IPS-15b (cell line): ENCODE measurements around the gene CA12.
"Not testable (repeated sequence)": the region's sequence is repeated elsewhere in the genome, so short reads cannot be mapped to it uniquely, and the experiment has no call there.

ENCODE experiments used
- H3K27me3 ChIP-seq: one replicate; pipeline ENCODE4 v1.6.1; 2013; ENCODE audit warnings: low read length; ENCODE audit not compliant: control insufficient read depth, insufficient read depth
- H3K36me3 ChIP-seq: one replicate; pipeline ENCODE4 v1.6.1; 2013; ENCODE audit warnings: low read length; ENCODE audit not compliant: control insufficient read depth, insufficient read depth
- H3K4me1 ChIP-seq: one replicate; pipeline ENCODE4 v1.6.1; 2013; ENCODE audit warnings: mild to moderate bottlenecking, low read length; ENCODE audit not compliant: control insufficient read depth, insufficient read depth
- H3K4me3 ChIP-seq: one replicate; pipeline ENCODE4 v1.5.1; 2013; ENCODE audit warnings: low read depth, low read length
- H3K9ac ChIP-seq: one replicate; pipeline ENCODE4 v1.6.1; 2013; ENCODE audit warnings: low read depth, mild to moderate bottlenecking, low read length
- H3K9me3 ChIP-seq: one replicate; pipeline ENCODE4 v1.6.1; 2013; ENCODE audit warnings: mild to moderate bottlenecking, low read length; ENCODE audit not compliant: control insufficient read depth, insufficient read depth

The CA12 gene

DNA sequence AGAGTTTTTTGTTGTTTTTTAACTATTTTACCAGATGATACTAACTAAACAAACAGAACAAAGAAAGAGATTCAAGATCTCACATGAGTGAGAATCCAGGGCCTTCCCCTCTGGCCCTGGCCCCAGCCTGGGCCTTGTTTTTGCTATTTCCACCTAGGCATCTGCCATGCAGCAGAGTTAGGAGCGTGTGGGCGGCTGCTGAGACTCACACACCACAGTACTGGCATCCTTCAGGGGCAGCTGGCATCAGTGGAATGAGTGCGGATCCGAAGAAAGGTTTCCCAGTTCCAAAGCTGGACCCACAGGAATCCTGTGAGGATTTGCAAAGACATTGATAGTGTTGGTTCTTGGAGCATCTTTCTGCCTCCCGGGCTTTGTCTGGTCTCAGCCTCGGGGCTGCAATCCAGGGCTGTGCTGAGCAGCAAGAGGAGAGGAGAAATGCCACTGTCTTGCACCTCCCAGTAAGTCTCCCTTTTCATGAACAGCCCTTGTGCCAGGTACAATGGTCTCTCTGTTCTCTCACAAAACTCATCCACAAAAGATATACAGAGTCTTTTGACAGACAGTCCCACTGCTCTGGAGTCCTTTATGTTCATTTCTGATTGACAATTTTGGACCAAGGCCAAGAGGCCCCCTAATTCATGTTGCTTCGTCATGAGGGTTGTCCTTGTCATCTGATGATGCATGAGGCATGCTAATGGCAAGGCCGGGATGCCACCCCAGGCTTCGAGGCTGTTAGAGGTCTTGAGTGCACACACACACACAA lies 57.7 kb downstream of the CA12 start:
- H3K9ac ChIP-seq, result no peak overlapping the region
- H3K9me3 ChIP-seq, result no peaks in the 10 kb centered on the region
- H3K36me3 ChIP-seq, result no peaks in the 10 kb centered on the region
- H3K4me1 ChIP-seq, result peaks cover 5% of the 10 kb centered on the region
- H3K4me3 ChIP-seq, result no peak overlapping the region
- H3K27me3 ChIP-seq, result no peaks in the 10 kb centered on the region

DNA sequence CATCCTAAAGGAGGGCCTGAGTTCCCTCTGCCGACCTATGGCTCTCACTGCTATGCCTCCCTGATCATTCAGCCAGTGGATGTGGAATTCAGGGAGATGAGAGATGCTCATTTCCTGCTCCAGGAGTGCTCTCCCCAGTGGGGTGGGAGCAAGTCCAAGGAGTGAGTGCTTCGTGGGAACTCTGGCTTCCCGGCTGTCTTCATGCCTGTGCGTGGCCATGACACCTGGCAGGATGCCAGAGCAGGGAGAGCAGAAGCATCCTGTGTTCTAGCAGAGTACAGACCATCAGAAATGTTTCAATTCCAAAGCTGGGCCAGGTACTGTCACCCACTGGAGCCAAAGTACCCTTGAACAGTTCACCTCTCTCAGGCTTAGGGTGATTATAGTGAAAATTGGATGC lies 59.1 kb downstream of the CA12 start:
- Histone ChIP-seq H3K36me3 (no peaks in the 10 kb centered on the region), H3K9me3 (no peaks in the 10 kb centered on the region), H3K4me1 (peaks cover 5% of the 10 kb centered on the region), H3K27me3 (no peaks in the 10 kb centered on the region), H3K9ac (no peak overlapping the region), H3K4me3 (no peak overlapping the region)

DNA sequence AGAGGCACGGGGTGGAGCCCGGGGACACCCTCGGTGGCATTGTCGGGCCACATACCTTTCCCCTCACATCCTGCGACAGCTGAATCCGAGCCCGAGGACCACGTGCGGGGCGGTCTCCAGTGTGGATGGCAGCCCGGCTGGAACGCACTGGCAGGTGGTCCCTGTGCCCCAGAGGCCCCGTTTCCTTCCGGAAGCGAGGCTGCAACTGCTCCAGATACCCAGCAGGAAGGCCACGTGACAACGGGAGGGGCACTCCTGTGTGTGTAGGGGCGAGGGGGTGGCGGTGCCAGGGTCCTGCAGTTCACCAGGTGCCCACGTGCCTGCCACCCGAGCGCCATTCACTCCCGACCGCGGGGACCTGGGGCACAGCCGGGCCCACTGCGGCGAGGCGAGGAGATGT lies 60.2 kb downstream of the CA12 start:
- Histone ChIP-seq H3K27me3 (no peaks in the 10 kb centered on the region), H3K4me3 (no peak overlapping the region), H3K9me3 (no peaks in the 10 kb centered on the region), H3K4me1 (peaks cover 7% of the 10 kb centered on the region), H3K9ac (no peak overlapping the region), H3K36me3 (no peaks in the 10 kb centered on the region)

DNA sequence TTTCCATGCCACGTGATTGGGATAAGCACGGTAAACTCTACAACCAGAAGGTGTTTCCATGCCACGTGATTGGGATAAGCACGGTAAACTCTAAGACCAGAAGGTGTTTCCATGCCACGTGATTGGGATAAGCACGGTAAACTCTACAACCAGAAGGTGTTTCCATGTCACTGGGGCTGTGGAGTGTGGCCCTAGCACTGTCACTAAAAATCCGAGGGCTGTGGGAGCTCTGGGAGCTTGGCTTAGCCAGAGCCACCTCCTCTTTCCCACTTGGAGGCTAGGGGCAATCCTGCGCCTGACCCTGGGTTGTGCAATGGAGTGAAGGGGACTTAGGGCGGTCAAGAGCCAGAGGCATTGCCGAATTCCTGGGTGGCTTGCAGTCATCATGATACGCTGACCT lies 60.7 kb downstream of the CA12 start:
- H3K9ac ChIP-seq, H3K4me3 ChIP-seq, H3K27me3 ChIP-seq, H3K9me3 ChIP-seq, H3K36me3 ChIP-seq: not testable (repeated sequence)
- peaks cover 10% of the 10 kb centered on the region for H3K4me1 ChIP-seq

DNA sequence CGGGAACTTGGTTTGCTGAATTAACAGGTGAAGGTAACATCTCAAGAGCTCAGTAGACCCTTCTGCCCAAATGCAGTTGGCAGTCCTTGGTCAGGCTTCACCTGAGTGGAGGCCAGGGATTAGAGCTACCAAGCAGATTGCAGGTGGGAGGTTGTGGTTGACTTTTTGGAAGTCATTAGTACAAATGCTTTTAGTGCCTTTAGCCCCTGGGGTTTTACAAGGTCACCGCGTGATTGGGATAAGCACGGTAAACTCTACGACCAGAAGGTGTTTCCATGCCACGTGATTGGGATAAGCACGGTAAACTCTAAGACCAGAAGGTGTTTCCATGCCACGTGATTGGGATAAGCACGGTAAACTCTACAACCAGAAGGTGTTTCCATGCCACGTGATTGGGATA lies 61.2 kb downstream of the CA12 start:
- not testable (repeated sequence) for H3K27me3 ChIP-seq, H3K36me3 ChIP-seq, H3K9ac ChIP-seq, H3K4me3 ChIP-seq, H3K9me3 ChIP-seq
- peaks cover 13% of the 10 kb centered on the region for H3K4me1 ChIP-seq

DNA sequence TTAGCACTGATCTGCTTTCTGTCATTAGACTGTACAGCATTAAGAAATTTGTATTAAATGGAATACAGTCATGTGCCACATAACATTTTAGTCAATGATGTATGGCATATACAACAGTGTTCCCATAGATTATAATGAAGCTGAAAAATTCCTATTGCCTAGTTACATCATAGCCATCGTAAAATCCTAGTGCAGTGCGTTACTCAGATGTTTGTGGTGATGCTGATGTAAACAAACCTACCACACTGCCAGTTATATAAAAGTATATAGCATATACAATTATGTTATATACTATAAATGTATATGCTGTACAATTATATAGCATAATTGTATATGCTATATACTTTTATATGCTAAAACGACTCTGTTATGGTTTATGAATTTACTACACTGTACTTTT lies 62.6 kb downstream of the CA12 start:
- Histone ChIP-seq H3K9me3 (no peaks in the 10 kb centered on the region), H3K4me3 (no peak overlapping the region), H3K36me3 (no peaks in the 10 kb centered on the region), H3K9ac (no peak overlapping the region), H3K27me3 (no peaks in the 10 kb centered on the region), H3K4me1 (peaks cover 17% of the 10 kb centered on the region)

DNA sequence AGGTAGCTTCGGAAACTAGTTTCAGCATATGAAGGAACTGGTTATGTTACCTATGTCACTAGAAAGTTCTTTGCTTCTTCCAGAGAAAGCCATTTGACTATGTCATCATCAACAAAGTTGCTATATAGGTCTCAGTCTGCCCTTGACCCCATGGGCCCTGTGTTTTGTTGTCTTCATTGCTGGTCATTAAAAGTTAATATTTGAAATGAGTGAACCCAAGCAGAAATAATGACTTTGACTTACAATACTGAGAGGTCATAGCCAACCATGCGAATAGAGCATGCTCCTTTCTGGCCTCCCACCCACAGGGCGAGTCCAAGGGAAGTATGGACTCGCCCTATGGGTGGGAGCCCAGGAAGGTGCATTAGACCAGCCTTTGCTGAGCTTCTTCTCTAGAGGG lies 63.3 kb downstream of the CA12 start:
- Histone ChIP-seq H3K36me3 (no peaks in the 10 kb centered on the region), H3K4me1 (peaks cover 13% of the 10 kb centered on the region), H3K4me3 (no peak overlapping the region), H3K9ac (no peak overlapping the region), H3K9me3 (no peaks in the 10 kb centered on the region), H3K27me3 (no peaks in the 10 kb centered on the region)

DNA sequence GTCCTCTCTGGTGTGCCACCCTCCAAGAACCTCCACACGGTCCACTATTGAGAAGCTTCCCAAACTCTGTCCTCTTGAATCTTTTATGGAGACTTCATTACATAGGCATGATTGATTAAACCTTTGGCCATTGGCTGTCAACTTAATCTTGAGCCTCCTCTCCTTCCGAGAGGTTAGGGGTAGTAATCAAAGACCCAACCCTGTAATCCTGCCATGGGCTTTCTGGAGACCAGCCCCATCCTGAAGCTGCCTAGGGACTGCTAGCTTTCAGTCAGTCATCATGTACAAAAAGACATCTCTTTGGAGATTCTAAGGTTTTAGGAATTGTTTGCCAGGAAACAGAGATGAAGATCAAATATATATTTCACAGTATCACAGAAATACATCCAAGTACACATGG lies 67.2 kb downstream of the CA12 start:
- Histone ChIP-seq H3K27me3 (no peaks in the 10 kb centered on the region), H3K4me3 (no peak overlapping the region), H3K9ac (no peak overlapping the region), H3K4me1 (peaks cover 19% of the 10 kb centered on the region), H3K36me3 (no peaks in the 10 kb centered on the region), H3K9me3 (no peaks in the 10 kb centered on the region)

DNA sequence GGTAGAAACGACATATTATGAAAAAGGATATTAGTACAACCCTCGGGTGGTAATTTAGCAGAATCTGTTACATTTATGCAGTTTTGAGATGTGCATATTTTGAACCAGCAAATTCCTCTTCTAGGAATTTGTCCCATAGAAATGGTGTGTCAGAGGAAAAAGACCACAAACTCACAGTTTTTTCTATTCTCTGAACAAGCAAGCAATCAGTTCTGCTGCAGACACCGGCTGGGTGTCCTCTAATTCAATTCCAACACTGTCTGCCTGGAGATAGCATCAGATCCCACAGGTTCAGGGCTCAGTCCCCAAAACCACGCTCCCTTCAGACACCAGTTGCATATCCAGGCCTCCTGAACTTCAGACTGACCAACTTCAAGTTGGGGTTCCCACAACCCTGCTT lies 67.8 kb downstream of the CA12 start:
- Histone ChIP-seq H3K27me3 (no peaks in the 10 kb centered on the region), H3K9ac (no peak overlapping the region), H3K4me1 (peaks cover 19% of the 10 kb centered on the region), H3K4me3 (no peak overlapping the region), H3K9me3 (no peaks in the 10 kb centered on the region), H3K36me3 (no peaks in the 10 kb centered on the region)

DNA sequence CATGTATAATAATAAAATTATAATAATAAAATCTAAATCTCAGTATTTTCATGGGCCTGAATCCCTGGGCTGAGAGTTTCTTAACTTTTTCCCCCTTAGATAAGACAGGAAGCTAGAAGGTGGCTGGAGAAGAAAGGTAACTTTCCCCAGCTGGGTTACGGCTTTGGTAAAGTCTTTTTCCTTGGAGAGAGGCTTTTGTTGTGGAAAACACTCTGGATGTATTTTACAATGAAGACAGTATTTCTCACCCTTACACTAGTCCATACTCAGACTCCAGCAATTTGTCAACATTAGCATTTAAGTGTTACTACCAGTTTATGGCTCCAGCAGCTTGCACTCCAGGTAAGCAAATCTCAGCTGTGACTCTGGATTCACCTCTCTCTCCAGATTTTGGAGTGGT lies 69.4 kb downstream of the CA12 start:
- Histone ChIP-seq H3K36me3 (no peaks in the 10 kb centered on the region), H3K9me3 (no peaks in the 10 kb centered on the region), H3K4me3 (no peak overlapping the region)

DNA sequence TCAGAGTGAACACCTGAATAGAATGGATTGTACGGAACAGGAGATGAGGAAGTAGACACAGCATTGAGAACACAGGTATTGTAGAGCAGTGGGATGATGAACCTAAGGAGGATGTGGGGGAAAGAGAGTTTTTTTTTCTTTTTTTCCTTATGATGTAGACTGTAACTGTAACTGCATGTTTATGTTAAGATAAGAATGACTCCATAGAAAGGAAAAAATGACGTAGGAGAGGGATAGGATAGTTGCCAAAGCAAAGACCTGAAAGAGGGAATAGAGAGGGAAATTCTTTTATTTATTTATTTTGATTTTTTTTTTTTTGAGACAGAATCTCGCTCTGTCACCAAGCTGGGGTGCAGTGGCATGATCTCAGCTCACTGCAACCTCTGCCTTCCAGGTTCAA lies 71.0 kb downstream of the CA12 start:
- Histone ChIP-seq H3K27me3 (no peaks in the 10 kb centered on the region), H3K4me3 (no peak overlapping the region), H3K4me1 (peaks cover 12% of the 10 kb centered on the region), H3K9me3 (no peaks in the 10 kb centered on the region), H3K36me3 (no peaks in the 10 kb centered on the region), H3K9ac (no peak overlapping the region)

More for the DNA sequence above, 69.4 kb downstream of the CA12 start:
- peaks cover 19% of the 10 kb centered on the region for H3K4me1 ChIP-seq
- H3K27me3 ChIP-seq, result no peaks in the 10 kb centered on the region
- no peak overlapping the region for H3K9ac ChIP-seq

DNA sequence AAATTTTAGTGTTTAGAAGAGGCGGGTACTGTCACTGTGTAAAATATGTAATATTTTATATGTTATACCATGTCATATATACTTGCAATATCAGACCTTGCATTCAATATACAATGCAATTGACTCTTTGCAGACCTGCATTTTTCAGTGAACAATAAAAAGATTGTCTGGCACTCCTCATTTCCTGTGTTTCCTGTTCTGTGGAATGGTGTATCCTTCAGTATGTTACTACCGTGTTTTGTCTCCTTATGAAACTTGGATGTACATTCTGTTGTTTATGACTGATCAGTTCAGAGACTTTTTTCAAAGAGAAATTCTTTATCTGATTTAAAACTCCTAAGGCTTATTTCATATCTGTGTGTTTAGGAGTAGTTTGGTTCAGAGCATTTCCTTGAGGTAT lies 72.7 kb downstream of the CA12 start:
- H3K27me3 ChIP-seq, result no peaks in the 10 kb centered on the region
- no peaks in the 10 kb centered on the region for H3K36me3 ChIP-seq
- no peak overlapping the region for H3K4me3 ChIP-seq
- no peak overlapping the region for H3K9ac ChIP-seq
- peaks cover 8% of the 10 kb centered on the region for H3K4me1 ChIP-seq
- H3K9me3 ChIP-seq, result no peaks in the 10 kb centered on the region
